T-helper 9 cell (primary cell): ENCODE measurements around the gene CCDC178.

Source experiments
- DNase-seq: peaks from one replicate; pipeline ENCODE4 v3.0.0-alpha.2; 2020

Gene CCDC178

DNA sequence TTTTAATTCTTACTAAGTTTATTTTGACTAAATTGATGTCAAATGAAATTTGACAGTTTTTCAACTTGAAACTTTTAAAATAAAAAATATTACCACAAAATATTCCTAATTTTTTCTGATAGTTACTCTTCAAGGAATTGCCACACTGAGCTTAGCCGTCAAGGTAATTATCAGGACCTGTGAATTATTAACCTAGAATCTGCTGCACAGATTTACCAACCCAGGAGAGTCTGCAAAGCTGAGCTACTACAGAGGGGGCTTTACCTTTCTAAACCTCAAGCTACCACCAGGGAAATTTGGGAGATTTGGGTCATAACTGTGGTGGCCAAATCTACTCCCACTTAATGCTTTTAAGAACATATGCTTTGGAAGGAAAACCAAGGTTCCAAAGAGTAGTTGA, 324.6 kb downstream of the CCDC178 start:
- no peak for DNase-seq

DNA sequence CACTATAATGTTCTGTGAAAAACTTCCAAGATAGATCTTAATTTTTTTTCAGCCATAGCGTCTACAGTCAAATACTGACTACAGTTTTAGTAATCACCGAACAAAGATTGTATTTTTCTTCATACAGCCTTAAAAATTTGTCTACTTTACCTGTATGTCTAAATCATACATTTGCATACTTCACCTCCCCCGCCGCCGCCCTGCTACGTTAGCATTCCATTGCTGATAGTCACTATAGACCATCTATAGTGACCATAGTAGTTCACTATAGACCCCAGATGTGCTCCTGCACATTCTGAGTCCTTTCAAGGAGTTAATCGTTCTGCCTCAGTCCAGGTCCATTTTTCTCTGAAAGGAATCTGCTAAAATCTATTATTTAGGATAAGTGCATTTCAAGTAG, 325.0 kb downstream of the CCDC178 start:
- no peak for DNase-seq

DNA sequence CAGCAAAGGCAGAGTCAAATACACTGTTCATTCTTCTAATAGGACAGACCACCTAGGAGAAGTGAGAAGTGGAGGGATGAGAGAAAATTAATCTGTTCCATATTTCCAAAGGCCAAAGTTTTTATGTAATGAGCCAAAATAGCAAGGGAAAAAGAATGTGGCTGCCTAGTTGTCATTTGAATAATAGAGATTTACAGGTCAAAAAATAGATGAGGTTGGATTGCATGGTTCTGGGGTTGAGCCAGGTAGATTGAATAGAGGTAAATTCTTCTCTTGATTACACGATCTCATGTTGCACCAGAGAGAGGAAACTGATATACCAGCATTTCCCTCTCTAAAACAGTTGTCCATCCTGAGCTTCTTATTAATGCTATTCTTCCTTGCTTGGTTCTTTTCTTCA, 325.8 kb downstream of the CCDC178 start:
- no peak for DNase-seq

GRCh38 chr18:33113416-33113815, 327.1 kb downstream of the CCDC178 start:
- DNase-seq = no peak

DNA sequence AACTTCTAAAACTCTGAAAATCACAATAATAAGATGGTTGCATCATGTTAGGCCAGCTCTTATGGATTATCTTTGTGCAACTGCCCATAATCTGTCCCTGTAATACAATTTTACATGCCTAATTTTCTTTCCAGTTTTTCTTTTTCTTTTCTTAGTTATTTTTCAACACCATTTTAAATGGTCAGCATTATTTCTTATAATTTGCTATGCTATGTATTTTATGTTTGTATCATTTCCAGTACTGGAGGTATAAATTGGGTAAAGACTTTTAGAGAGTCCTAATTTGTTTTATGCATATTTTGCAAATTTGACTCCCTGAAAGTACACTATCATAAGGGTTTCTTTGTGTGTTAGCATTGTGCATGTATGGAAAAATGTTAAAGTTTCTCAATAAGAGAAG, 333.0 kb downstream of the CCDC178 start:
- no peak for DNase-seq

GRCh38 chr18:33101316-33101715, 339.2 kb downstream of the CCDC178 start:
- no peak for DNase-seq

DNA sequence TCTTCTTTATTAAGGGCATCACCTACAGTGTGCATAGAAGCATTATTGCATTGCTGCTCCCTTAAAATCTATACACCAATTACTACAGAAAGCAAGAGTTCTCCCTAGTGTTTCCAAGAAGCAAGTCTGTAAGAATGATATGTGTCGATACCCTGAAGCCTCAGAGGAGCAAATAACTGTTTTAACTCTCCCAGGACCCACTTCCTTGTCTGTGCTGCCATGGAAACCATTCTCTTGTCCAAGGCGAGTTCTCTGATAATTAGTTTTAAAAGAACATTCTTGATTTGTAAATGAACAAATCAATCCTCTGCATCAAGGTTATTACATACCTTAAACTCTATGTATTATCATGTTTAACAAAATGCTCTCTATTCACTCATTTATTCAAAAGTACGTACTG, 340.9 kb downstream of the CCDC178 start:
- no peak for DNase-seq

DNA sequence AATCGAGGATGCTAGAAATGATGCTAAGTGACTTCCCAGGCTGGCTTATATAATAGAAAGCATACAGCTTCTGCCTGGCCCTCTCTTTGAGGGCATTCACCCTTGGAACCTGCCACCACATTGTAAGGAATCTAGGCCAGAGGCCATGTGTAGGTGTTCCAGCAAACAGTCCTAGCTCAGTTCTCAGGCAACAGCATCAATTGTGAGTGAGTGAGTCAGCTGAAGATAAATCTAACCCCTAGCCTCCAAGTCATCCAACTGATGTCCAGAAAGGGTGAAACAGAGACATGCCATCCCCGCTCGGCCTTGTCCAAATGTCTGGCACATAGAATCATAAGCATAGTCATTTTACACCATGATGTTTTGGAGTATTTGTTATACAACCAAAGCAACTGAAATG, 343.4 kb downstream of the CCDC178 start:
- DNase-seq = no peak

- no peak for DNase-seq
These were observed 350.1 kb downstream of the CCDC178 start for GRCh38 chr18:33090461-33090860.

DNA sequence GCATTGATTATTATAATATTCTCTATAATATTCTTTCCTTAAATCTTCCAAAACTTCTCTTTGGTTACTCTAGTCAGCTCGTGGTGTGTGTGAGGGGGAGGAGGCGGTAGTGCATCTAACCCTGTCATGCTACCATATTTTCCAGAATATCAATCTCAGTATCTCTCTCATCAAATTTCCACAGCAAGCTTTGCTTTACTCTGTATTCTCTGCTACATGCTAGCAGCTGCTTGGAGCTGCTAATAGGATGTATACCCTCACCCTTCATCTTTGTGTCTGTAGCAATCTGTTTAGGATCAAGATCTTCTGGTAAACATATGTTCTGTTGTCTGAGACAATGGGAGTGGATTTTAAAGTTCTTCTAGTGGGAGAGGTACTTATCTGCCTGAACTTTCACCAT, 363.9 kb downstream of the CCDC178 start:
- DNase-seq = no peak

- no peak for DNase-seq
These were observed 366.4 kb downstream of the CCDC178 start for GRCh38 chr18:33074125-33074524.

DNA sequence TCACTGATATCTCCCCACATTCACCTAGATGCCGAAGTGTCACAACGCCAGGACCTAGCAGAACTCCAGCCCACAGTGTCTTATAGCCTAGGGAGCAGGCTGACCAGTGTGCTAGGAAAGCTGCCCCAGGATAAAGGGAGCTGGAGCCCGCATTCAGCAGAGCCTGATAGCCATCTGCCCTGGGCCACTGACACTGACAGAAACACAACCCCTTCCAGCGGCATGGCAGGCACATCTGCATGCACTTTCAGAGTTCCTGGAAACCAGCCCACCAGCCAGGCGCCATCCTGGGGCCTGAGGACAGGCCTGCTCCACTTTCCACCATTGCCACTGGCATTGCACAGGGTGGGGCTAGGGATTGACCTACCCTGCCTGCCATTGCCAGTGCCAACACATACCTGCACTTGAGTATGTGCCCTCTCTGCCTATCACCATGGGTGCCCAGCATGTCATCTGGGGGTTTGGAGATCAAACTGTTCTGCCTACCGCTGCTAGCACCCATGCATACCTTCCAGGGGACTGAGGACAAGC, 377.6 kb downstream of the CCDC178 start:
- DNase-seq = no peak

GRCh38 chr18:33052886-33053285, 387.6 kb downstream of the CCDC178 start:
- no peak for DNase-seq

GRCh38 chr18:33051407-33051806, 389.1 kb downstream of the CCDC178 start:
- DNase-seq = no peak

- DNase-seq = no peak
These were observed 400.3 kb downstream of the CCDC178 start for GRCh38 chr18:33040213-33040612.

DNA sequence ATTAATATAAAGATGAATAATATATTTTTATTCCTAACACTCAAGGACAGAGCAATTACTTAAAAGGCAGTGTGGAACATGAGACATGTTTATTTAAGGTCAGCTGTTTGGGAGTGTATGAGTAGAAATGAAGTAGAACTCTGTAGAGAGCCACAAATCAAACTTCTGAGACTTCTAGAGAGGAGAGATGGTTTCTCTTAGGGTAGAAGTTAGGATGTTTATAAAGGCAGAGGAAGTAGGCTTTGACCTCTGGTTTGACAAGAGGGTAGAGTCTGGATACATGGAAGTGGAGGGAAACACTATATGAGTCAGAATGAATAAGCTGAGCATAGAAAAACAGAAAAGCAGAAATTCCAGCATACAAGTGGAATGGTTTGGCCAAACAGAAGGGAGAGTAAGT, 405.6 kb downstream of the CCDC178 start:
- no peak for DNase-seq

DNA sequence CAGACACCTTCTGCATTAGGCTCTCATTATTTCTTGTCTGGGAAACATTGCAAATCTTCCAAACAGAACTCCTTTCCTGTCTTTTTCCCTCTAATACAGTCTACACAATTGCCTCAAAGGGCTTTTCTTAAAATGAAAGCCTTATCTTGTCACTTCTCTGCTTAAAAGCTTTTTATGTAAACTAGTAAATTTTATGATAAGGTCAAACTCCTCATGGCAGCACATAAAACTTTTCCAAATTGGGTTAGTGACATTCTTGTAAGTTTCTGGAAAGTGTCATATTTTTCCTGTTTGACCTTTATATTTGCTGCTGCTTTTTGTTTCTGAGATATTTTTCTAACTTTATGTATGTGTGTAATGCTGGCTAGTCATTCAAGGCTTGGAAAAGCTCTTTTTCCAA, 406.3 kb downstream of the CCDC178 start:
- DNase-seq = no peak

DNA sequence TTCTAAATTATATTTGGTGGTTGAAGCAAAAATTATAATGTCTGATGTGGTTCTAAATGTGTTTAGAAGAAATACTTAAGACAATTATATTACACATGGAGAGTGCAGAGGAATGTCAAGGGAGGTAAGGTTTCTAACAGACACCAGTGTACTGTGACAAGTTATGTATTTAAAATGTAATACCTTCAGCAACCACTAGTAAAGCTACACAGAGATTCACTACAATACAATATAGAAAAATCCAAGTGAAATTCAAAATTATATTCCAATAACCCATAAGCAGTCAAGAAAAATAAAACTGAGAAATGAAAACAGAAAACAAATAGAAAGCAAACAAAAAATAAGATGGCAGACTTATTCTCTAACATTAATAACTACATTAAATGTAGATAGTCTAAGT, 418.2 kb downstream of the CCDC178 start:
- no peak for DNase-seq

DNA sequence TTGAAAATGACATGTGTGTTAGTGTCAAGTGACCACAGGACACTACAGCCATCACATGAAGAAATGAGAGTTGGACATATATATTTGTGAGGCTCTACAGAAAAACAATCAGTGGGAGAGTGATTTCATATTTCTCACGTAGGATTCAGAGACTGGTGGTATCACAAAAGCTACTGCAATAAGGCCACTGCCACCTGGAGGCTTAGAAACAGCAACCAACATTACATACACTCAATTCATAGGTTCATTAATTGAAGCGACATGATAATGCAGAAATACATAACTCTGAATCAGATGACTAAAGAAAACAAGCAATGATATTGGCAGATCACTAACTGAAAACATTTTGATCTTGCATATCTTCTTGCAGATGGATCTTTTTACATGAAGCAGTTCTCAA, 419.6 kb downstream of the CCDC178 start:
- DNase-seq = no peak

- no peak for DNase-seq
These were observed 426.3 kb downstream of the CCDC178 start for GRCh38 chr18:33014060-33014796.

DNA sequence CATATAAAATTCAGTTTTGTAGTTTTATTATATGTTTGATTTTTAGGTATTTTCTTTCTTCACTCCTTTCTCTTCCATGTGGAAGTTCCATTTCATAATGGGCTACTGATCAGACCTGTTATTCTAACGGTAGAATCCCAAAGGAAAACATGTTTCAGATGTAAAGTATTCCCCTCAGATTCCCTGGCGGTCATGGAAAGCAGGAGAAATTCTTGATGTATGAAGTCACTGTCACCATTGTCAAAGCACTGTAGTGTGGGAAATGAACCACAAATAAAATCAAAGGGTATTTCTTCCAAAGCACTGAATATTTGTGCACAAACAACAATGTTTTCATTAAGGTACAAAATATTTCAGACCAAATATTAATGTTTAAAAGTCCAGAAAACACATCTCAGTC, 430.4 kb downstream of the CCDC178 start:
- no peak for DNase-seq

GRCh38 chr18:32998921-32999320, 441.6 kb downstream of the CCDC178 start:
- DNase-seq = no peak

DNA sequence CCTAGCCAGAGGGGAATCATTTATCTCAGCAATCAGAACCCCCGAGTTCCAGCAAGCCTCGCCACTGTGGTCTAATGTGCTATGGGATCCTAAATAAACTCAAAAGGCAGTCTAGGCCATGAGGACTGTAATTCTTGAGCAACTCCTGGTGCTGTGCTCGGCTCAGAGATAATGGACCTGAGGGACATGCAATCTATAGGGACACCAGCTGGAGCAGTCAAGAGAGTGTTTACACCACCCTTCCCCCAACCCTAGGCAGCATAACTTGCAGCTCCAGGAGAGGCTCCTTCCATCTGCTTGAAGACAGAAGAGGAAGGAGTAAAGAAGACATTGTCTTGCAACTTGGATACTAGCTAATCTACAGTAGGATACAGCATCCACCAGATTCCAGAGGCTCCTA, 442.2 kb downstream of the CCDC178 start:
- no peak for DNase-seq

- DNase-seq = no peak
These were observed 456.8 kb downstream of the CCDC178 start for GRCh38 chr18:32983721-32984120.

DNA sequence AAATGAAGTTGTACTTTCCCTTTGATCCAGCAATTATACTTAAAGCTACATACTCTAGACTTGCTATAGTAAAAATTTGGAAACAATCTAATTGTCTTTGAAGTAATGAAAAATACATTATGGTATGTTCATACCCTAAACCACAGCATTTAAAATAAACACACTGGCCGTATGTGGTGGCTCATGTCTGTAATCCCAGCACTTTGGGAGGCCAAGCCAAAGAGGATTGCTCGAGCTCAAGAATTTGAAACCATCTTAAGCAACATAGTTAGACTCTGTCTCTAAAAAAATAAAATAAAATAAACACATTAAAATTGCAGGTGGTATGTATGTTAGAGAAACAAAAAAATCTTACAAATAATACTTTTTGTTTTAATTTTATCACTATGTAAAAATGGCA, 459.6 kb downstream of the CCDC178 start:
- no peak for DNase-seq
